GM10847 (cell line): ENCODE results near the gene TNFAIP2.

Experiments used
- POLR2A ChIP-seq: IDR thresholded peaks from 2 replicates; pipeline ENCODE4 v1.6.1; 2011; ENCODE audit not compliant: insufficient read length; ENCODE audit errors: extremely low read depth

TNFAIP2 gene

DNA sequence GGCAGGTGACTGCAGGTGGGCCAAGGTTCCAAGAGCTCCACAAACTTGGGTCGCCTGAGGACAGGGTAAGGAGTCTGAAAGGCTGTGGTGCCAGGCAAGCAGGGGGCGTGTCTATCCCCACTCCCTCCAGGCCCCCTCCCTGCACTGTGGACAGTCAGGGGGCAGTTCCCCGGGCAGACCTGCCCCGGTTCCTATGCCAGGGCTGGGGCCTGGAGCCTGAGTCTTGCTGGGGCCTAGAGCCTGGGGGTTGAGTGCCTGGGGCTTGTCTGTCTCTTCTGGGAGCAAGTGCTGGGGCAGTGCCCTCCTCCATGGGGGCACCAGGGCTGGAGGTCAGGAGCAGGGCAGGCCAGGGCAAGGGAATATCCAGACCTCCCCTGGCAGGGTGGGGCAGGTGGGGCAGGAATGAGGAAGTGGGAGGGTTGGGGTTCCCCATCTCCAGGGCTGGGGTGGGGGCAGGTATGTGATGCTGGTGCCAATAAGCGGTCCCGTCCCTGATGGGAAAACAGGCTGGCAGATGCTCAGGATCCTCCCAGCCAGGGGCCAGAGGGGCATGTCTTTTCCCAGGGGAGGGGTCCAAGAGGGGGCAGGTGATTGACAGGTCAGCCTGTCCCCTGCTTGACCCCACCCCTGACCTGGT, 11.9 kb upstream of the TNFAIP2 start:
- TF ChIP-seq POLR2A, result no peak

DNA sequence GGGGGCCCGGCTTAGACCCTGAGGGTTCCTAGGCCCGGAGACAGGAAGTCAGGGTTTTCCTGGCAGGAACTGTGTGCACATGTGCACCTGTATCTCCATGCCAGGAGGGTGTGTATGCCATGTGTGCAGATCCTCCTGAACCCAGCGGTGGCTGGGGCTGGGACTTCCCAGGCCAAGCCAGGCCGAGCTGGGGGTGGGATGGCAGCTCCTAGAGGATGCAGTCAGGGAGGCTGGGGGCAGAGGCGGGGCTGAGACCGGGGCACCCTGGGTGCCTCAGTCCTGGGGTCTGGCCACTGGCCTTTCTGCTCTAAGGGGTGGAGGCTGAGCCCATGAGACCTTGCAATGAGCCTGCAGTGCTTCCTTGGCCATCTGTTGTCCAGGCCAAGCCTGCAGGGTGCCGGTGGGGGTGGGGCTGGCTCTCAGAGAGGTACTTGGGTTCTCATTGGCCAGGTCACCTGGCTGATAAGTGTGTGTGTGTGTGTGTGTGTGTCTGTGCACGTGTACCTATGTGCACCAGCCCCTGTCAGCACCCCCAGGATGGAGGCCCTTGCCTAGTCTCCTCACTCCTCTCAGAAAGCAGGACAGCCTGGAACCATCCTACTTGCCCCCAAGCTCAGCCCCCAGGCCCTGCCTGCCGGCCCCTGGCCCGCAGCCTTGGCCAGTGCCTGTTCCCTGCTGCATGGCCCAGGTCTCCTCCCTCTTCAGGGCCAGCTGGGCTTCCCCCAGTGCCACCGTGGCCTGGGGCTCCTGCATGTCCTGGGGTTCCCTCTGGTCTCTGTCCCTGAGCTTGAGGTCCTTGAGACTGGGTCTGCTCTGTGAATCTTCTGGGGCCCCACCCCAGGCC, 10.6 kb upstream of the TNFAIP2 start:
- no peak for TF ChIP-seq POLR2A

DNA sequence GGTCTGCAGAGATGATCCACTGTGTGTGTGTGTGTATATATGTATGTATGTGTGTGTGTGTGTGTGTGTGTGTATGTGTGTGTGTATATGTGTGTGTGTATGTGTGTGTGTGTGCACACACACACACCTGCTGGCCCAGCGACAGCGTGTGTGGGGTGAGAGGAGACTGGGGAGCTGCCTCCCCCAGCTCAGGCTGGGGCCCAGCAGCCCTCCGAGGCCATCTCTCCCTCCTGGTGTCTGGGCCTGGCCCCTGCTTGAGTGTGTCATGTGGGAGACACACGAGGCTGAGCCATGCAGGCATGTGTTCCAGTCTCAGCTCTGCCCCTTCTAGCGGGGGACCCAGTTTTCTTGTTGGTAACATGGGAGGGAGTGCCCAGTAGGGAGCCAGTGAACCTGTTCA, 10.0 kb upstream of the TNFAIP2 start:
- TF ChIP-seq POLR2A, result no peak

DNA sequence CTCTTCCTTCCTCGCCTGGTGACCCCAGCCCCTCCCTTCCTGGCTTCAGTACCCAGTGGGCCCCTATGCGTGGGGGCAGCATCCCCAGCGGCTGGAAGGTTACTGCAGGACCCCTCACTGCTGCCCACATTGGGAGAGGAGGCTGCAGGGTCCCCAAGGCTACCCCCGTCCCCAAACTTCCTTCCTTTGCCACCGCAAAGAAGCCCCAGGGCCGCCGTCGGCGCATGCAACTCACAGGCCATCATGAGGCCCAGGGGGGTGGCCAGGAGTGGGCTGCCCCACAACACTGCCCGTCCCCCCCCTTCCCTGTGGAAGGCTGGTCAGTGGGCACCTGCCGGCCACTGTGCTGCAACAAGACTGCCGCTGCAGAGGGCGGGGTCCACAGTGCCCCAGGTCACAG, 9.5 kb upstream of the TNFAIP2 start:
- TF ChIP-seq POLR2A, result no peak

DNA sequence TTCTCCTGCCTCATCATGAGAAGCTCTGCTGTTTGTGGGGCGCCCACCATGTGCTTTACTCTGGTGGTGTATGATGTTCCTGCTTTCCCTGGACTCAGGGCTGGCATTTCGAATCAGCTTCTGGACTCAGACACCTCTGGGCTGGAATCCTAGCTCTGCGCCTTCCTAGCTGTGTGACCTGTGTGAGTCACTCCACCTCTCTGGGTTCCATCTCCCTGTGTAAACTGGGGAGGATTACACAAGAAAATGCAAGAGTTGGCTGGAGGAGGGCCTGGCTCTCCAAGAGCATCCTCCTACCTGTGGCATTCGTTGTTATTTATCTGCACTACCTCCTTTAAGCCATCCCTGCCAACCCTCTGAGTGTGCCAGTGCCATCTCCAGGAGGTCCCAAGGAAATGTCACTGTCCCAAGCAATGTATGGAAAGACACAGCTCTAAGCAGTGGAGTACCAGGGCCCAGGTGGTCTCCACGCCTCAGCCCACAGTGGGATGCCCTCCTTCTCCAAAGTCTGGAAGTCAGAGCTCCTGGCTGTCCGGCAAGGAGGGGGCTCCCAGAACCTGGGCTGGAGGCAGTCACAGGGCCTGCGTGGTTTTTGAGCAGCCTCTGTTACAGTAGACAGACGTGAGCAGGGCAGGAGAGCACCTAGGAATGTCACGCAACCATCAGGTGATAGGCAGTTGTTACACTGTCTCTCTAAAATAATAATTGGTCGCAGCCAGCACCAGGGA, 7.3 kb upstream of the TNFAIP2 start:
- TF ChIP-seq POLR2A, result no peak

DNA sequence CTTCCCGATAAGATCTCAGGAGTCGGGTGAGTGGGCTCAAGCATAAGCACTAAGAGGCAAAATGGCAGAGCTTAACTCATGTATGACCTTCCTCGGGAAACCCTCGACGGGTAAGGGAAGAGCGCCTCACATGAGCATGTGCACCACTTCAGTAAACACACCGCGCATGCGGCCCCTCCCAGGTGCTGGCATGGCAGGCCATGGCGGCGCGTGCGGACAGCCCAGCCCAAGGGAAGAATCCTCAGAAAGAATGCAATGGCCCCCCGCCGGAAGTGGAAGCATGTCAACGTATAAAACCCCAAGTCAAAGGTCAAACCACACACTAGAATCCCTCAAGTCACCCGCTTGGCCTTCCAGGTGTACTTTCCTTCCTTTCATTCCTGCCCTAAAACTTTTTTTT, 6.6 kb upstream of the TNFAIP2 start:
- no peak for TF ChIP-seq POLR2A

DNA sequence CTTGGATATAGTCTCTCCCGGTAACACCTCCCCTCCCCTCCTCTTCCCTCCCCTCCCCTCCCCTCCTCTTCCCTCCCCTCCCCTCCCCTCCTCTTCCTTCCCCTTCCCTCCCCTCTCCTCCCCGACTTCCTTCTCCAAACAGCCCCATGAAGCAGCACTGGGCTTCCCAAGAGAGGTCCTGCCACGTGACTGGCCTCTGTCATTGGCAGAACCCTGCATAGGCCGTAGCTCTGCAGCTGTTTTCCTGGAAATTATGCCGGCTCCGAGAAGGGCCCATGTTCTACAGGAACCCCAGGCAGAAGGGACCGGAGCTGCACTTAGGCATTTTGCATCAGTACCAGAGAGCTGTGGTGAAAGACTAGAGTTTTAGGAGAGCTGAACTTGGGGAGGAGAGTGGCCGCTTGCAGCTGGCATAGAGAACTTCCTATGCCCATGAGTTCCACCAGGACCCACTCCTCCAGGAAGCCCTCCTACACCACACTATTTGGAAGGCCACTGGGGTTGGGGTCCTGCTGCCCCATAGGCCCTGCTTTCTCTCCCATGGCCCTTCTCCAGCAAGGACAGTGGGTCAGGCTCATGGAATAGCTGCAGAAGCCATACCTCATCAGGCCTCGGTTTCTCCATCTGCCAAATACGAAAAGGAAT, 5.1 kb upstream of the TNFAIP2 start:
- no peak for TF ChIP-seq POLR2A

DNA sequence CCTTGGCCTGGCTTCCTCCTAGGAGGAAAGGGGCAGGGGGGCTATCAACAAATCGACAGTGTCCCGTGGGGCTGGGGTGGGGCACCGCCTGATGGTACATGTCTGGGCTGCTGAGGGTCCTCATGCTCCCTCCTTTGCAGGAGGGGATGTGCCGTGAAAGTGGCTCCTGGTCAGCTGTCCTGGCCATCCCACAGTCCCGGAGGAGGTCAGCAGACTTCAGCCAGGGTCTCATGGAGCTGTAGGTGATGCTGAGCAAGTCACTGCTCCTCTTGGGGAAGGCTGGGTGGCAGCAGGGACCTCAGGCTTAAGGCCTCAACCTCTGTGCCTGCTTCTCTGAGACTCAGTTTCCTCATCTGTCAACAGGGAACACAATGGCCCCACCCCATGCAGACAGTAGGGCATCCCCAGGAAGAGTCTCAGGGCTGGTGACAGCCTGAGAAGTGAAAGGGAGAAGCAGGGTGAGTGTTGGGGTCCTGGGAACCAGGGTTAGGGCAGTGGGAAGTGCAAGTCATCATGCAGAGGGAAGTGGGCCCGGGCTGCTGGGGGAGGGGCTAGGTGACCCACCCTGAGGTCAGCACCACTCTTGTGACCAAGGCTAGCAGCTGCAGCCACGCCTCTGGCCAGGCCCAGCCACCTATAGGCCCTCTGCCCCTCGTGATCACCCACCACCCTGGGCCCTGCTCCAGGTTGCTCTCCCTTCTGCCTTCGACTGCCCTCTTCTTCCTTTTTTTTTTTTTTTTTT, 4.4 kb upstream of the TNFAIP2 start:
- no peak for TF ChIP-seq POLR2A

DNA sequence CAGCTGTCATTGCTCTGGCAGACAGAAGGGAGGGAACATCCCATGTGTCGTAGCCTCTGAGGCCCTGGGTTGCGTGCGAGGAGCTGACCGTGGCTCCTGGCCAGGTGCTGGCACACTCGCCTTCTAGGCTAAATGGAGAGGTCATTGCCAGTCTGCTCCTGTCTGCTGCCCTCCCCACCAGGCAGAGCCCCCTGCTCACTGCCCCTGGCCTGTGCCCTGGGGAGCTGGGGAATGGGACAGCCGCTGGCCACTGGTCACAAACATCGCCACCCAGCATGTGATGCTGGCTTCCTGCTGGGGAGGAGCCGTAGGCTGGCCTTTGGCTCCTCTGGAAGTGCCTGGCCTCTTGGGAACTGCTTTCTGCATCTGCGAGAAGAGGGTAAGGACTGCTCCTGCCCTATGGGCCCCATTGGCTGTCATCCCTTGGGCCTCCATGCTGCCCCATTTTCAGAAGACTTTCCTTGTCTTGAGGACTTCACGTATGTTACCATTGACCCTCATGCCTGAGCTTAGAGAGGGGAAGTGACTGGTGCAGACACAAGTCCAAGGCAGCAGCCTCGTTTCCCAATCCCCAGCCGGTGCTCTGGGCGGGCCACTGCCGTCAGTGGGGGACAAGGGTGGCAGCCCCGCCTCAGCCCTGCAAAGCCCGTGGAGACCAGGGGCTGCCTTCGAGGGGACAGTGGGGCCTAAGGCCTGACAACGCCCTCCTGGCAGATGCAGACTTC, 2.0 kb upstream of the TNFAIP2 start:
- no peak for TF ChIP-seq POLR2A

DNA sequence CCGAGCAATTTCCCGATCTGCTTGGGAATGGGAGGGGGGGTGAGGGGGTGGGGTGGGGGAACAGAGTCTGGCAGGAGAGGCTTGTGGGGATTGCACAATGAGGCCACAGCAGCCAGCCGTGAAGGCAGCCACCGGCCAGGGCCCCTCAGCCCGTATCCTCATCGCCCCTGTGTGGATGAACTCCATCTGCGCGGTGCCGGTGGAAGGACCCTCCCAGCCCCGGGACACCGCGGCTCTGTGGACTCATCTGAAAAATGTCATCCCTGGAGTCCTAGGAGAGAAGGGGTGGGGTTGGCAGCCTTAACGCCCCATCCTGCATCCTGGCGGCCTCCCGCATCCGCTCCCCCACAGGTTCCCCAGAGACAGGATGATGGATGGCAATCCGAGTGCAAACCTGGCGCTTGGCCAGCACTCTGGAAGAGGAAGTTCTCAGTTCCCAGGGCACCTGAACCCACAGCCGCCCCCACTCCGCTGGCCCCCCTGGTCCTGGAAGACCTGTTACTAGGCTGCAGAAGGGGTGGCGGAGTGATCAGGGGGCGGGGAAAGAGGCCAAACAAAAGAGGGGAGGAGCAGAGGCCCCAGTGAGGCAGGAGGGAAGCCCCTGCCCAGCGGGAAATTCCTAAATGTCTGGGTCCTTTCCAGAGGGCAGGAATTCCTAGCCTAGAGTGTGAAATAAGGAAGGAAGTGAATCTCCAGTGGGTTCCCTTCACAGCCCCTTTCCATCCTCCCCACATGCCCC, 1.2 kb upstream of the TNFAIP2 start:
- no peak for TF ChIP-seq POLR2A

DNA sequence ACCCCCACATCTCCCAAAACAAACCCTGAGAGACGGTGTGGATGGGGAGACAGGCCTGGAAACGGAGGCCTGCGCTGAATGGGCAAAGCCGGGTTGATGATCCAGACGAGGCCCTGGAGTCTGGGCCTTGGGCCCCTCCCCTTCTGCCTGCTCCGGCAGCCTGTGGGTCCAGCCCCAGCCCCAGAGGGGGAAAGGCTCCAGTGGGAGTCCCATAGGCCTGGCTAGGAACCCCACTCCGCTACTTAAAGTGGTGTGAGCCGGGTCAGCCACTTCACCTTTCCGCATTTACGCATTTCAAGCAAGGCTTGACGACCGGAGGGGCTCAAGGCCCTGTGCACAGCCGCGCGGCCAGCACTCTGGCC, 695 bp upstream of the TNFAIP2 start:
- TF ChIP-seq POLR2A, result no peak

DNA sequence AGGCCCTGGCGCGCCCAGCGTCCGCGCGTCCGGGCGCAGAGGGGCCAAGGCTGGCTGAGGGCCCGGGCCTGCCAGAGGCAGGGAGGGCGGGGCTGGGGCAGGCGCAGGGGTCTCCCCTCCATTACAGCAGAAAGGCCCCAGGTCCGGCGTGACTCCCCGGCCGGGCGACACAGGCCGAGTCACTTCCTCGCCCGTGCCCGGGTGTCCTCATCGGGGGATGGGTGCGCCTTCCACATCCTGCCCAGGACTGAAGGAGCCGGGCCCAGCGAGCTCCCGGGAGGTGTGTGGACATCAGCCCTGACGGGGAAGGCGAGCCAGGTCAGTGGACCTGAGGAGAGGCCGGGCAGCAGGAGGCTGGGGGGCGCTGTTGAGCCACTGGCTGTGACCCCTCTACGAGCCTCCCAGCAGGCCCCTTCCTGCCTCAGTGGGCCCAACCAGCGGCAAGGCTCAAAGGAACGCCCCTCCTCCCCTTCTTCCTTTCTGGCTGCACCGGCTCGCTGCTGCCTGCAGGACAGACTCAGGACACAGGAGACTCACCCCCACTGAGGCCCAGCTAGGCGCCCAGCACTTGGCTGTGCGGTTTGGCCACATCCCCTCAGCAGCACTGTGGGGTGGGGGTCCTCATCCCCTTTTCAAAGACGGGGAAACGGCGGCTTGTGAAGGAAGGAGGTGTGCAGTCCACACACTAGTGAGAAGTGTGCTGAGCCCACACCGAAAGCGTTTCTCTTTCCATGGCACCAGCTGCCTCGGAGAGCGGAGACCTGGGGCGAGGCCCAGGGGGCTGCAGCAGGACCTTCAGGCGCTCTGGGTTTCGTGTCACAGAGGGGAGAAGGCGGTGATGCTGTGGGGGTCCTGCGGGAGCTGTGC, 606 bp downstream of the TNFAIP2 start:
- no peak for TF ChIP-seq POLR2A

DNA sequence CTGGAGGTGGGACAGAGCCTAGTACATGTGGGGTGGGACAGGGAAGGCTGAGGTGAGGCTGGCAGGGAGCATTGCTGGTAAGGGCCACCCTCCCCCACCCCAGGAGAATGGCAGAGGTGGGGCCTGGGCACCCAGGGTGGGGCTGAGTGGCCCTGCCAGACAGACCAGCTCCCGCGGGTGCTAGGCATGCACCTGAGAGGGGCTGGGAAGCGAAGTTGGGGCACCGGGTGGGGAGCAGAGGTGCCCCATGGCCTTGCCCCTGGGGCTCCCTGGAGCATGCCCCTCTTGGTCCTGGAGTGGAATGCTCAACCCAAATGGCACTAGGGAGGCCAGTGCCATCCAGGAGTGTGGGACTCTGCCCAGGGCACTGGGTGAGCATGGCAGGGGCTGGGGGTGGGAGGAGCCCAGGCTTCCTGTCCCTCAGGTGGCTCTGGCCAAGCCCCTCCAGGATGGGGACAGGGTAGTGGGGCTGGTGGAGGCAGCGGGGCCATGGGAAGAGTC, 1.3 kb downstream of the TNFAIP2 start:
- no peak for TF ChIP-seq POLR2A
